Stomach (tissue), 9 donors: Measurements from ENCODE around the gene CUL7. TPM values are rescaled to one million over a fixed set of nuclear protein-coding genes. Genes with fewer than 3 reads are reported as not detected.
A peak's percentile ranks its signal among the peaks of the same experiment; 100 is the strongest.

Source experiments
- DNase-seq, 2 donors: peaks; one replicate each; pipeline versions ENCODE4 v3.0.0 to v3.0.0-alpha.2; 2013 to 2019
- H3K27ac ChIP-seq, 5 donors: fragments of 200-600 bp in 4 of 5; sonication (generic) in 4 of 5; one replicate each; pipeline ENCODE4 v1.5.1; 2013 to 2019; ENCODE audit warnings: mild to moderate bottlenecking in 1 of 5, moderate library complexity in 1 of 5
- H3K27me3 ChIP-seq, 3 donors: fragments of 200-600 bp; sonication (generic); one replicate each; pipeline ENCODE4 v1.5.1; 2017 to 2019; ENCODE audit warnings: mixed run types in 1 of 3
- H3K36me3 ChIP-seq, 4 donors: fragments of 200-600 bp; sonication (generic); 1 replicate in 3 of 4; 2 replicates in 1 of 4; pipeline ENCODE4 v1.5.1; 2016 to 2019
- H3K4me1 ChIP-seq, 4 donors: fragments of 200-600 bp; sonication (generic); one replicate each; pipeline ENCODE4 v1.5.1; 2016 to 2019
- H3K4me3 ChIP-seq, 4 donors: fragments of 200-600 bp; sonication (generic) in 3 of 4; one replicate each; pipeline ENCODE4 v1.5.1; 2016 to 2019; ENCODE audit warnings: mild to moderate bottlenecking in 1 of 4
- H3K9me3 ChIP-seq, 4 donors: fragments of 200-600 bp; sonication (generic); one replicate each; pipeline ENCODE4 v1.5.1; 2016 to 2019
- CTCF ChIP-seq, 7 experiments: fragments of 450-650 bp in 4 of 7; fragments of 200-600 bp in 3 of 7; sonication (generic) in 3 of 7; IDR thresholded peaks; one replicate each; pipeline ENCODE4 v1.5.1; 2016 to 2019; ENCODE audit warnings: antibody characterized with exemption in 7 of 7, control low read depth in 2 of 7, mild to moderate bottlenecking in 1 of 7
- EP300 ChIP-seq: sonication (generic); formaldehyde crosslinking; IDR thresholded peaks from one replicate; pipeline ENCODE4 v1.6.1; 2017; ENCODE audit warnings: antibody characterized with exemption
- POLR2A ChIP-seq, 4 donors: fragments of 450-650 bp; IDR thresholded peaks; one replicate each; pipeline ENCODE4 v1.6.1; 2016; ENCODE audit warnings: antibody characterized with exemption in 4 of 4, control low read depth in 2 of 4, mild to moderate bottlenecking in 1 of 4, moderate library complexity in 1 of 4
- POLR2AphosphoS5 ChIP-seq, 3 donors: sonication (generic); formaldehyde crosslinking; IDR thresholded peaks; one replicate each; pipeline ENCODE4 v1.6.1; 2016; ENCODE audit warnings: antibody characterized with exemption in 3 of 3
- WGBS, 5 donors: extraction: QIAGEN DNeasy Blood & Tissue Kit in 3 of 5; methylation state at CpG; one replicate each; pipeline versions ENCODE4 v1.1.5 to v1.1.7; 2013 to 2018; 5-methylcytosine and 5-hydroxymethylcytosine counted together
- intact Hi-C: fragments of 100-400 bp; cut with DNase I; formaldehyde crosslinking; loops from one replicate; pipeline ENCODE4 v1.15.1; 2023; ENCODE audit warnings: low total_unique reads
- polyA plus RNA-seq, 3 donors: library from polyadenylated mRNA; stranded (reverse); fragments of 200-250 nt; gene quantifications; one replicate each; pipeline ENCODE4 v1.2.3, GENCODE V29; 2013
- total RNA-seq, 5 donors: library from RNA; depleted of rRNA; stranded (reverse); fragments of >200 nt; gene quantifications; one replicate each; pipeline versions ENCODE4 v1.1.0 to v1.2.3, GENCODE V29; 2014 to 2016
- donor health status: healthy with polysubstance abuse.
- donor health status: Bipolar disorder and iron deficiency.
- donor health status: healthy.

CUL7 gene
- total and polyA plus RNA-seq, 8 donors = 4.4 to 26.1 (median 10.5) TPM

DNA sequence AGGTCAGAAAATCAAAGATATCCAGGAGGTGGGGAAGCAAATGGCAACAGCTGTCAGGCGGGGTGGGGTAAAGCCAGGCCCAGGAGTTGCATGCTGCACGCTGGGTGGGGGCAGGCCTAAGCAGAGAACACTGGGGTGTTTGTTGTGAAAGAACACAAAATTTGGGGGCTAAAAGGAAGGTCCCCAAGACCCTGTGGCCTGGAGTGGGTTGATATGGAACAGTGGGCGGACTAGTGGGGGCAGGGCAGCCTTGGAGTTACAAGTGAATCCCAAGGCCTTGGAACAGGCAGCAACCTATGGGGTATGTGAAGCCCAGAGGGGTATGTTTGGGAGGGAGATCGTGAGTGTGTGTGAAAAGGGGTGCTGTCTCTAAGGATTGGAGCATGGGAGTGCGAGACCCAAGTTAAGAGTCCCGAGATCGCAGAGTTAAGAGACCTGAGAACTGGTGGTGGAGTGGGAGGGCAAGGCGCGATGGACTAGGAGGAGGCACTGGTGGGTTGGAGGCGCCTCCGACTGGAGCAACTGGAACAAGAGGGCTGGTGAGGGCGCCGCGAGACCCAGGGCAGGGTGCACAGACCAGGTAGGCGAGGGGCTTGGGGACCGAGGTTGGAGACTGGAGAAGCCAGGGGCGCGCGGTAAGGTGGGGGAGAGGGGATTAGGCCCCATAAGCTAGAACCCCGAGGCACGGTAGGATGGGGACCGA is 658 bp downstream of the CUL7 start:
- peak in 1 of 2 donors; percentile 64 for DNase-seq
- intact Hi-C loops = no loop called here
- Histone ChIP-seq H3K27me3 (no peaks in the 10 kb centered on the region), H3K4me1 (peaks cover 14 to 43% (median 35%) of the 10 kb centered on the region in 4 donors), H3K4me3 (peak overlapping the region; percentile 59 to 72 (median 66)), H3K36me3 (peaks cover 26 to 68% (median 63%) of the 10 kb centered on the region in 4 donors), H3K9me3 (no peaks in the 10 kb centered on the region), H3K27ac (peak overlapping the region; percentile 90 to 96 (median 94))
- WGBS, 5 donors = 8 to 16% (median 10%) methylated on average over 19 to 22 of the region's 22 CpGs
- TF ChIP-seq EP300 = no peak
- no peak for TF ChIP-seq CTCF (IDR thresholded peaks at IDR 0.05)
- no peak for TF ChIP-seq POLR2A (IDR thresholded peaks at IDR 0.05)
- TF ChIP-seq POLR2AphosphoS5 (IDR thresholded peaks at IDR 0.05) = no peak

DNA sequence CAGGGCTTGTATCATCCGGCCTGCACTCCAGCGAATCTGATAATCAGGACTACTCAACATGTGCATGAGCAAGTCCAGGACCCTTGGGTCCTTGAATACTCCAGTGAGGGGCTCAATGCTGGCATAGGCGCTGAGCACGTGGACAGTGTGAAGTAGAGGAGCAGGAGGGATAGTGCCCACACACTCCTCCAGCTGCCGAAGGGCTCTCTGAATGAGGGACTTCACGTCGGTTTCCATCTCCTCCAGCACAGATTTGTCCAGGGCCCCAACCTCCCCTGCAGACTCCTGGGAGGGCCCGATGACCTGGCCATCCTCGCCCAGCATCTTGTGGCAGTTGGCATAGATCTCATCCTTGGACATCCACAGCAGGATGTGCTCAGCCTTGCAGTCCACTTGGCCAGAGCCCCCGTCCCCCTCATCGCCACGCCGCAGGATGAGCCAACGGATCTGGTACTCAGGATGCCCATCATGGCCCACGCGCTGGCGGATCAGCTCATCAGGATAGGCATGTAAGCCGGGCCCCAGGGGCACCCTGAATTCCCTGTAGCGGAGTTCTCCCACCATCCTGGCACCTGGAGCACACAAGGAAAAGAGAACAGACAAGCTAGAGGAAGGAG is 1.3 kb downstream of the CUL7 start:
- peak overlapping the region in 4 of 5 donors; percentile 90 to 96 (median 94) for H3K27ac ChIP-seq
- DNase-seq = no peak
- WGBS, 5 donors = 84 to 89% (median 87%) methylated on average over 14 to 19 of the region's 19 CpGs
- no peaks in the 10 kb centered on the region for H3K9me3 ChIP-seq
- intact Hi-C loops = no loop called here
- H3K4me1 ChIP-seq = peaks cover 14 to 37% (median 30%) of the 10 kb centered on the region in 4 donors
- no peaks in the 10 kb centered on the region for H3K27me3 ChIP-seq
- H3K4me3 ChIP-seq = peak overlapping the region in 3 of 4 donors; percentile 59 to 72 (median 68)
- peaks cover 32 to 69% (median 63%) of the 10 kb centered on the region in 4 donors for H3K36me3 ChIP-seq
- TF ChIP-seq EP300 = no peak
- TF ChIP-seq CTCF (IDR thresholded peaks at IDR 0.05) = no peak
- TF ChIP-seq POLR2AphosphoS5 (IDR thresholded peaks at IDR 0.05) = no peak
- TF ChIP-seq POLR2A (IDR thresholded peaks at IDR 0.05) = no peak

GRCh38 chr6:43050981-43051380 is 2.7 kb downstream of the CUL7 start:
- 93 to 95% (median 93%) methylated on average over 13 to 17 of the region's 17 CpGs for WGBS, 5 donors
- no peak overlapping the region for H3K27ac ChIP-seq
- TF ChIP-seq POLR2AphosphoS5 (IDR thresholded peaks at IDR 0.05) (no peak), EP300 (no peak), POLR2A (IDR thresholded peaks at IDR 0.05) (no peak), CTCF (IDR thresholded peaks at IDR 0.05) (no peak)
- peaks cover 14 to 36% (median 29%) of the 10 kb centered on the region in 4 donors for H3K4me1 ChIP-seq
- H3K36me3 ChIP-seq = peaks cover 31 to 69% (median 63%) of the 10 kb centered on the region in 4 donors
- no peak for DNase-seq
- intact Hi-C loops = no loop called here
- H3K27me3 ChIP-seq = no peaks in the 10 kb centered on the region
- no peak overlapping the region for H3K4me3 ChIP-seq
- no peaks in the 10 kb centered on the region for H3K9me3 ChIP-seq

- 87 to 96% (median 91%) methylated on average over 5 to 7 of the region's 7 CpGs for WGBS, 5 donors
- Histone ChIP-seq H3K36me3 (peaks cover 47 to 84% (median 81%) of the 10 kb centered on the region in 4 donors), H3K9me3 (no peaks in the 10 kb centered on the region), H3K4me1 (peaks cover 8 to 23% (median 17%) of the 10 kb centered on the region in 4 donors), H3K27ac (no peak overlapping the region), H3K4me3 (no peak overlapping the region), H3K27me3 (no peaks in the 10 kb centered on the region)
- TF ChIP-seq POLR2A (IDR thresholded peaks at IDR 0.05) (no peak), EP300 (no peak)
- no peak for DNase-seq
- intact Hi-C loops = no loop called here
Observed at GRCh38 chr6:43047998-43048397, 5.7 kb downstream of the CUL7 start.
